Liver (tissue), 9 donors: Measurements from ENCODE around the gene PLEKHM2. TPM values are rescaled to one million over a fixed set of nuclear protein-coding genes. Genes with fewer than 3 reads are reported as not detected.

Experiments
- DNase-seq: peaks from one replicate; pipeline ENCODE4 v3.0.0-alpha.2; 2017; ENCODE audit warnings: low spot score
- H3K27ac ChIP-seq, 2 donors: one replicate each; pipeline ENCODE4 v1.7.0; 2013; ENCODE audit warnings: inconsistent platforms in 2 of 2, low read length in 2 of 2, control low read depth in 1 of 2, low read depth in 1 of 2, mild to moderate bottlenecking in 1 of 2
- H3K27me3 ChIP-seq, 4 donors: one replicate each; pipeline versions ENCODE4 v1.6.1 to v1.7.0; 2013; ENCODE audit warnings: low read length in 3 of 4, inconsistent platforms in 1 of 4, mild to moderate bottlenecking in 1 of 4, moderate library complexity in 1 of 4; ENCODE audit not compliant: control insufficient read depth in 4 of 4, insufficient read depth in 4 of 4
- H3K36me3 ChIP-seq, 4 donors: one replicate each; pipeline versions ENCODE4 v1.6.1 to v1.7.0; 2013; ENCODE audit warnings: low read length in 3 of 4, mild to moderate bottlenecking in 3 of 4, low read depth in 1 of 4, moderate library complexity in 1 of 4; ENCODE audit not compliant: control insufficient read depth in 4 of 4, insufficient read depth in 3 of 4
- H3K4me1 ChIP-seq, 4 donors: one replicate each; pipeline versions ENCODE4 v1.6.1 to v1.7.0; 2013; ENCODE audit warnings: low read length in 3 of 4, mild to moderate bottlenecking in 3 of 4, moderate library complexity in 1 of 4; ENCODE audit not compliant: control insufficient read depth in 4 of 4, insufficient read depth in 4 of 4
- H3K4me3 ChIP-seq, 3 donors: one replicate each; pipeline versions ENCODE4 v1.6.1 to v1.7.0; 2013; ENCODE audit warnings: low read length in 3 of 3, control low read depth in 1 of 3, low read depth in 1 of 3, mild to moderate bottlenecking in 1 of 3
- H3K9ac ChIP-seq, 2 donors: one replicate each; pipeline ENCODE4 v1.7.0; 2013; ENCODE audit warnings: low read length in 2 of 2, mild to moderate bottlenecking in 2 of 2, moderate library complexity in 2 of 2, control low read depth in 1 of 2, low read depth in 1 of 2
- H3K9me3 ChIP-seq, 4 donors: one replicate each; pipeline versions ENCODE4 v1.6.1 to v1.7.0; 2013; ENCODE audit warnings: low read length in 3 of 4; ENCODE audit not compliant: control insufficient read depth in 4 of 4
- EGR1 ChIP-seq, 2 donors: IDR thresholded peaks; 2 replicates each; pipeline ENCODE4 v1.6.1; 2016 to 2018; ENCODE audit warnings: antibody characterized with exemption in 2 of 2, low read depth in 2 of 2
- FOXA1 ChIP-seq: IDR thresholded peaks from 2 replicates; pipeline ENCODE4 v1.6.1; 2016; ENCODE audit warnings: antibody characterized with exemption
- FOXA2 ChIP-seq: IDR thresholded peaks from 2 replicates; pipeline ENCODE4 v1.6.1; 2016; ENCODE audit warnings: antibody characterized with exemption
- GABPA ChIP-seq, 2 donors: IDR thresholded peaks in 1 of 2; conservative IDR thresholded peaks in 1 of 2; 2 replicates each; pipeline ENCODE4 v1.6.1; 2016; ENCODE audit warnings: antibody characterized with exemption in 2 of 2, mild to moderate bottlenecking in 1 of 2, moderate library complexity in 1 of 2
- HNF4A ChIP-seq, 2 donors: conservative IDR thresholded peaks; 2 replicates each; pipeline ENCODE4 v1.6.1; 2016; ENCODE audit warnings: antibody characterized with exemption in 2 of 2, mild to moderate bottlenecking in 2 of 2
- JUND ChIP-seq, 2 donors: IDR thresholded peaks; 2 replicates each; pipeline ENCODE4 v1.6.1; 2016; ENCODE audit warnings: antibody characterized with exemption in 2 of 2
- NR2F2 ChIP-seq: IDR thresholded peaks from 2 replicates; pipeline ENCODE4 v1.6.1; 2016; ENCODE audit warnings: antibody characterized with exemption
- RAD21 ChIP-seq, 2 donors: IDR thresholded peaks; 2 replicates each; pipeline ENCODE4 v1.6.1; 2016; ENCODE audit warnings: antibody characterized with exemption in 2 of 2, mild to moderate bottlenecking in 2 of 2
- RXRA ChIP-seq, 2 donors: IDR thresholded peaks; 2 replicates each; pipeline ENCODE4 v1.6.1; 2017 to 2018; ENCODE audit warnings: antibody characterized with exemption in 2 of 2, mild to moderate bottlenecking in 1 of 2
- SP1 ChIP-seq: IDR thresholded peaks from 2 replicates; pipeline ENCODE4 v1.6.1; 2018; ENCODE audit warnings: antibody characterized with exemption, mild to moderate bottlenecking
- TAF1 ChIP-seq: conservative IDR thresholded peaks from 2 replicates; pipeline ENCODE4 v1.6.1; 2016; ENCODE audit warnings: antibody characterized with exemption, mild to moderate bottlenecking
- YY1 ChIP-seq: IDR thresholded peaks from 2 replicates; pipeline ENCODE4 v1.6.1; 2016; ENCODE audit warnings: antibody characterized with exemption, mild to moderate bottlenecking
- WGBS: extraction: QIAGEN DNeasy Blood & Tissue Kit; methylation state at CpG from one replicate; pipeline ENCODE4 v1.1.7; 2013; 5-methylcytosine and 5-hydroxymethylcytosine counted together
- polyA plus RNA-seq, 2 donors: library from polyadenylated mRNA; stranded (reverse) in 1 of 2; unstranded in 1 of 2; fragments of 200-250 nt in 1 of 2; fragments of >200 nt in 1 of 2; fragmentation: Nextera tagmentation in 1 of 2; extraction: Ambion mirVana in 1 of 2; gene quantifications; one replicate each; pipeline versions ENCODE4 v1.2.1 to v1.2.3, GENCODE V29; 2013 to 2015
- total RNA-seq, 2 donors: library from RNA; depleted of rRNA; stranded (reverse); fragments of >200 nt; gene quantifications; one replicate each; pipeline ENCODE4 v1.2.3, GENCODE V29; 2014
- TF ChIP-seq, protein P1 (sequence below): fragments of 150-350 bp; IDR thresholded peaks from 2 replicates; pipeline ENCODE4 v1.5.1; 2017; ENCODE audit warnings: improper control_type of control experiment, low read depth, low read length; ENCODE audit not compliant: missing input control
- TF ChIP-seq, protein P2 (sequence below): IDR thresholded peaks from 2 replicates; pipeline ENCODE4 v1.6.1; 2016; ENCODE audit warnings: antibody characterized with exemption
- TF ChIP-seq, protein P3 (sequence below): IDR thresholded peaks from 2 replicates; pipeline ENCODE4 v1.6.1; 2016; ENCODE audit warnings: antibody characterized with exemption, mild to moderate bottlenecking
- TF ChIP-seq, protein P4 (sequence below): IDR thresholded peaks from 2 replicates; pipeline ENCODE4 v1.6.1; 2016; ENCODE audit warnings: antibody characterized with exemption
- TF ChIP-seq, protein P5 (sequence below): IDR thresholded peaks from 2 replicates; pipeline ENCODE4 v1.6.1; 2016; ENCODE audit warnings: antibody characterized with exemption
- donor health status: healthy.
- donor health status: healthy.
- donor health status: healthy.
- donor health status: healthy.
- donor health status: healthy.

Gene PLEKHM2
- total and polyA plus RNA-seq, 4 donors, result 4.1 to 22.6 (median 17.0) TPM

DNA sequence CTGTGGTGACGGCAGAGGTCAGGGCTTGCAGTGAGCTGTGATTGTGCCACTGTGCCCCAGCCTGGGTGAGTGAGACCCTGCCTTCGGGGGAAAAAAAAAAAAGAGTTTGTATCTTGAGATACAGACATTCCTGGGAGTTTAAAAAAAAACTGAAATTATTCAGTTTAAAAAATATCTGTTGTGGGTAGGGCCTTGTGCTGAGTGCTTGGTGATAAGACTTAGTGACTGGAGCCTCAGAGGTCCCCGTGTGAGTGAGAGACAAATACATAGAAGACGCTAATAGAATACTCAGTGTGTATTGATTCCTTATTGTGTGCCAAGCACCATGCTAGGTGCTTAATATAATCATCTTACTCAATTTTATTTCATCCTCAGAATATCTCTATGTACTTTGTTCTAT is 44.2 kb upstream of the PLEKHM2 start:
- Histone ChIP-seq H3K4me1 (no peaks in the 10 kb centered on the region), H3K9ac (no peak overlapping the region), H3K4me3 (no peak overlapping the region), H3K27me3 (no peaks in the 10 kb centered on the region), H3K36me3 (peaks cover 14 to 70% (median 61%) of the 10 kb centered on the region in 4 donors), H3K27ac (no peak overlapping the region), H3K9me3 (no peaks in the 10 kb centered on the region)
- 91% methylated on average over 4 of the region's 4 CpGs for WGBS
- DNase-seq, result no peak
- TF ChIP-seq, protein P1, sequence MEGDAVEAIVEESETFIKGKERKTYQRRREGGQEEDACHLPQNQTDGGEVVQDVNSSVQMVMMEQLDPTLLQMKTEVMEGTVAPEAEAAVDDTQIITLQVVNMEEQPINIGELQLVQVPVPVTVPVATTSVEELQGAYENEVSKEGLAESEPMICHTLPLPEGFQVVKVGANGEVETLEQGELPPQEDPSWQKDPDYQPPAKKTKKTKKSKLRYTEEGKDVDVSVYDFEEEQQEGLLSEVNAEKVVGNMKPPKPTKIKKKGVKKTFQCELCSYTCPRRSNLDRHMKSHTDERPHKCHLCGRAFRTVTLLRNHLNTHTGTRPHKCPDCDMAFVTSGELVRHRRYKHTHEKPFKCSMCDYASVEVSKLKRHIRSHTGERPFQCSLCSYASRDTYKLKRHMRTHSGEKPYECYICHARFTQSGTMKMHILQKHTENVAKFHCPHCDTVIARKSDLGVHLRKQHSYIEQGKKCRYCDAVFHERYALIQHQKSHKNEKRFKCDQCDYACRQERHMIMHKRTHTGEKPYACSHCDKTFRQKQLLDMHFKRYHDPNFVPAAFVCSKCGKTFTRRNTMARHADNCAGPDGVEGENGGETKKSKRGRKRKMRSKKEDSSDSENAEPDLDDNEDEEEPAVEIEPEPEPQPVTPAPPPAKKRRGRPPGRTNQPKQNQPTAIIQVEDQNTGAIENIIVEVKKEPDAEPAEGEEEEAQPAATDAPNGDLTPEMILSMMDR, result no peak
- TF ChIP-seq HNF4A (conservative IDR thresholded peaks at IDR 0.05) (no peak), RAD21 (IDR thresholded peaks at IDR 0.05) (no peak), YY1 (no peak), FOXA2 (no peak)

DNA sequence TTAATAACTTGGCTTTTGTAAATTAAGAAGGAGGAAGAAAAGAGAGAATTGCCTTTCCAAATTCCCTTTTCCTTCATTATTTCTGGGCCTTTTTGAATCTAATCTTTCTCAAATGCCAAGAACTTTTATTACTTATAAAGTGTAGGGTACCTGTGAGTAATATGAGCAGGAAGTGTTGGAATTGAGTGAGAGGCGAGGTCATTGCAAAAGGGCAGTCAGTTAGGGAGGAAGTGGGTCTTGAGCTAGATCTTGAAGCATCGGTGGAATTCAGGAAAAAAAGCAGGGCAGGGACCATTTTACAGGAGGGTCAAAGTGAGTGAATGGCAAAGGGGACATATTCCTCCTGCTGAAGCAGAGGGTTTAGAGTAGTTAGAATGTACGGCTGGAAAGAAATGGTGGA is 43.5 kb upstream of the PLEKHM2 start:
- Histone ChIP-seq H3K4me3 (no peak overlapping the region), H3K27ac (no peak overlapping the region), H3K36me3 (peaks cover 12 to 69% (median 63%) of the 10 kb centered on the region in 4 donors), H3K9ac (no peak overlapping the region), H3K4me1 (no peaks in the 10 kb centered on the region), H3K27me3 (no peaks in the 10 kb centered on the region), H3K9me3 (no peaks in the 10 kb centered on the region)
- TF ChIP-seq RXRA (IDR thresholded peaks at IDR 0.05), result no peak
- no peak for TF ChIP-seq NR2F2
- TF ChIP-seq YY1, result no peak
- TF ChIP-seq SP1, result no peak
- no peak for TF ChIP-seq TAF1
- no peak for TF ChIP-seq GABPA (IDR thresholded peaks at IDR 0.05 in 1 of 2, conservative IDR thresholded peaks at IDR 0.05 in 1 of 2)
- TF ChIP-seq, protein P2, sequence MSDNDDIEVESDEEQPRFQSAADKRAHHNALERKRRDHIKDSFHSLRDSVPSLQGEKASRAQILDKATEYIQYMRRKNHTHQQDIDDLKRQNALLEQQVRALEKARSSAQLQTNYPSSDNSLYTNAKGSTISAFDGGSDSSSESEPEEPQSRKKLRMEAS, result no peak
- TF ChIP-seq, protein P3, sequence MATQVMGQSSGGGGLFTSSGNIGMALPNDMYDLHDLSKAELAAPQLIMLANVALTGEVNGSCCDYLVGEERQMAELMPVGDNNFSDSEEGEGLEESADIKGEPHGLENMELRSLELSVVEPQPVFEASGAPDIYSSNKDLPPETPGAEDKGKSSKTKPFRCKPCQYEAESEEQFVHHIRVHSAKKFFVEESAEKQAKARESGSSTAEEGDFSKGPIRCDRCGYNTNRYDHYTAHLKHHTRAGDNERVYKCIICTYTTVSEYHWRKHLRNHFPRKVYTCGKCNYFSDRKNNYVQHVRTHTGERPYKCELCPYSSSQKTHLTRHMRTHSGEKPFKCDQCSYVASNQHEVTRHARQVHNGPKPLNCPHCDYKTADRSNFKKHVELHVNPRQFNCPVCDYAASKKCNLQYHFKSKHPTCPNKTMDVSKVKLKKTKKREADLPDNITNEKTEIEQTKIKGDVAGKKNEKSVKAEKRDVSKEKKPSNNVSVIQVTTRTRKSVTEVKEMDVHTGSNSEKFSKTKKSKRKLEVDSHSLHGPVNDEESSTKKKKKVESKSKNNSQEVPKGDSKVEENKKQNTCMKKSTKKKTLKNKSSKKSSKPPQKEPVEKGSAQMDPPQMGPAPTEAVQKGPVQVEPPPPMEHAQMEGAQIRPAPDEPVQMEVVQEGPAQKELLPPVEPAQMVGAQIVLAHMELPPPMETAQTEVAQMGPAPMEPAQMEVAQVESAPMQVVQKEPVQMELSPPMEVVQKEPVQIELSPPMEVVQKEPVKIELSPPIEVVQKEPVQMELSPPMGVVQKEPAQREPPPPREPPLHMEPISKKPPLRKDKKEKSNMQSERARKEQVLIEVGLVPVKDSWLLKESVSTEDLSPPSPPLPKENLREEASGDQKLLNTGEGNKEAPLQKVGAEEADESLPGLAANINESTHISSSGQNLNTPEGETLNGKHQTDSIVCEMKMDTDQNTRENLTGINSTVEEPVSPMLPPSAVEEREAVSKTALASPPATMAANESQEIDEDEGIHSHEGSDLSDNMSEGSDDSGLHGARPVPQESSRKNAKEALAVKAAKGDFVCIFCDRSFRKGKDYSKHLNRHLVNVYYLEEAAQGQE, result no peak
- no peak for TF ChIP-seq FOXA1
- TF ChIP-seq, protein P1, result no peak
- TF ChIP-seq, protein P4, sequence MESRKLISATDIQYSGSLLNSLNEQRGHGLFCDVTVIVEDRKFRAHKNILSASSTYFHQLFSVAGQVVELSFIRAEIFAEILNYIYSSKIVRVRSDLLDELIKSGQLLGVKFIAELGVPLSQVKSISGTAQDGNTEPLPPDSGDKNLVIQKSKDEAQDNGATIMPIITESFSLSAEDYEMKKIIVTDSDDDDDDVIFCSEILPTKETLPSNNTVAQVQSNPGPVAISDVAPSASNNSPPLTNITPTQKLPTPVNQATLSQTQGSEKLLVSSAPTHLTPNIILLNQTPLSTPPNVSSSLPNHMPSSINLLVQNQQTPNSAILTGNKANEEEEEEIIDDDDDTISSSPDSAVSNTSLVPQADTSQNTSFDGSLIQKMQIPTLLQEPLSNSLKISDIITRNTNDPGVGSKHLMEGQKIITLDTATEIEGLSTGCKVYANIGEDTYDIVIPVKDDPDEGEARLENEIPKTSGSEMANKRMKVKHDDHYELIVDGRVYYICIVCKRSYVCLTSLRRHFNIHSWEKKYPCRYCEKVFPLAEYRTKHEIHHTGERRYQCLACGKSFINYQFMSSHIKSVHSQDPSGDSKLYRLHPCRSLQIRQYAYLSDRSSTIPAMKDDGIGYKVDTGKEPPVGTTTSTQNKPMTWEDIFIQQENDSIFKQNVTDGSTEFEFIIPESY, result no peak
- no peak for TF ChIP-seq HNF4A (conservative IDR thresholded peaks at IDR 0.05)
- no peak for TF ChIP-seq EGR1 (IDR thresholded peaks at IDR 0.05; ENCODE audit: low read depth in 2 of 2)
- TF ChIP-seq JUND (IDR thresholded peaks at IDR 0.05), result no peak
- TF ChIP-seq FOXA2, result no peak
- TF ChIP-seq, protein P5, sequence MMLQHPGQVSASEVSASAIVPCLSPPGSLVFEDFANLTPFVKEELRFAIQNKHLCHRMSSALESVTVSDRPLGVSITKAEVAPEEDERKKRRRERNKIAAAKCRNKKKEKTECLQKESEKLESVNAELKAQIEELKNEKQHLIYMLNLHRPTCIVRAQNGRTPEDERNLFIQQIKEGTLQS, result no peak
- WGBS, result 90% methylated on average over 3 of the region's 3 CpGs
- DNase-seq, result no peak
